Progenitor cell of endocrine pancreas (in vitro differentiated cells): ENCODE measurements around the gene RELT. TPM values are rescaled to one million over a fixed set of nuclear protein-coding genes. Genes with fewer than 3 reads are reported as not detected.

Experiments
- DNase-seq: peaks from one replicate; pipeline ENCODE4 v3.0.0; 2021; ENCODE audit warnings: low spot score; ENCODE audit not compliant: unreplicated experiment
- H3K27ac Mint-ChIP-seq: 2 replicates; pipeline ENCODE4 v1.8.0; 2021; ENCODE audit warnings: mild to moderate bottlenecking, moderate library complexity, mixed read lengths
- H3K27me3 Mint-ChIP-seq: 2 replicates; pipeline ENCODE4 v1.8.0; 2021; ENCODE audit warnings: mixed read lengths
- H3K36me3 Mint-ChIP-seq: 2 replicates; pipeline ENCODE4 v1.8.0; 2022; ENCODE audit warnings: mixed read lengths; ENCODE audit not compliant: insufficient read depth
- H3K4me1 Mint-ChIP-seq: 2 replicates; pipeline ENCODE4 v1.8.0; 2021; ENCODE audit warnings: low read depth, mixed read lengths
- H3K4me3 Mint-ChIP-seq: 2 replicates; pipeline ENCODE4 v1.8.0; 2021; ENCODE audit warnings: low read depth, mild to moderate bottlenecking, moderate library complexity, mixed read lengths
- H3K9me3 Mint-ChIP-seq: 2 replicates; pipeline ENCODE4 v1.8.0; 2021; ENCODE audit warnings: low read depth, mixed read lengths
- CTCF ChIP-seq: fragments of 200-600 bp; sonication (generic); IDR thresholded peaks from one replicate; pipeline ENCODE4 v1.5.0; 2021; ENCODE audit warnings: antibody characterized with exemption, mild to moderate bottlenecking; ENCODE audit not compliant: unreplicated experiment
- total RNA-seq: library from RNA; stranded (reverse); gene quantifications from 2 replicates; pipeline ENCODE4 v1.2.1, GENCODE V29; 2021

The RELT gene
- total RNA-seq, 1 donor from 2014 or later: 5.3 TPM

GRCh38 chr11:73331138-73331916, 44.9 kb upstream of the RELT start:
- Mint-ChIP-seq H3K4me3 (peak overlapping the region; percentile 38), H3K27ac (peak overlapping the region; percentile 94), H3K4me1 (peaks cover 72% of the 10 kb centered on the region), H3K27me3 (no peaks in the 10 kb centered on the region), H3K36me3 (no peaks in the 10 kb centered on the region), H3K9me3 (no peaks in the 10 kb centered on the region)
- no peak for TF ChIP-seq CTCF
- peak; percentile 75 for DNase-seq

- no peaks in the 10 kb centered on the region for H3K36me3 Mint-ChIP-seq
- no peak for TF ChIP-seq CTCF
- peak overlapping the region; percentile 94 for H3K27ac Mint-ChIP-seq
- no peak overlapping the region for H3K4me3 Mint-ChIP-seq
- DNase-seq: no peak
- no peaks in the 10 kb centered on the region for H3K27me3 Mint-ChIP-seq
- H3K9me3 Mint-ChIP-seq: no peaks in the 10 kb centered on the region
- H3K4me1 Mint-ChIP-seq: peaks cover 60% of the 10 kb centered on the region
Measured at GRCh38 chr11:73333173-73333572, 43.0 kb upstream of the RELT start.

DNA sequence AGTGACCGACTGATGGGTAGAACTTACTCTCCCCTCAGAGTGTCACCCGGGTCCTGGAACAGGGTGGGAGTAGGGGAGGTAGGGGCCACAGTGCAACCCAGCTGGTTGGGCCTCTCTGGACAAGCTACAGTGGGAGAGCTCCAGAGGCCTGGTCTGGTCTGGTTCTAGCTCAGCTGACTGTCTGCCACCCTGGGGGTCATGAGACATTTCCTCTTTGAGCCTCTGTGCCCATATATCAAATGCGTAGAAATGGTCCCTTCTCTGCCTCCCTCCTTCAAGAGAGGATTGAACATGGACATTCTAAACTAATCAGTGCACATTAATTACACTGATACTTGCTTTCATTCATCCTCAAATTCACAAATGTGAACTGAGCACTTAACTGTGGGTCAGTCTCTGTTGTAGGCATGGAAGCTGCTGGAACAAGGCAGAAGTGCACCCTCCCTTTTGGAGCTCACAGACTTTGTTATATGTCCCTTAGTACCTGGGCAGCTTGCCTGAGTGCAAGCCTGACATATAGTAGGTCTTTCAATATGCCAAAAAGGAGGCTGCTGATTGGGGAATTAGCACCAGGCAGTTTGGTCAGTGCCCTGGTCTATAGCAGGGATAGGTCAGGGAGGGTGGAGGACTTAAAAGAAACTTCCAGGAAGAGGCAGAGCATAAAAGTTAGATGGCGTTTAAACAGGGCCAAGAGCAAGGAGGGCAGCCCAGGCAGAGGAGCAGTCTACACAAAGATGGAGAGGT, 42.4 kb upstream of the RELT start:
- Mint-ChIP-seq H3K27ac (peak overlapping the region; percentile 90), H3K4me3 (no peak overlapping the region), H3K27me3 (no peaks in the 10 kb centered on the region), H3K4me1 (peaks cover 54% of the 10 kb centered on the region), H3K9me3 (no peaks in the 10 kb centered on the region), H3K36me3 (no peaks in the 10 kb centered on the region)
- no peak for TF ChIP-seq CTCF
- DNase-seq: no peak

DNA sequence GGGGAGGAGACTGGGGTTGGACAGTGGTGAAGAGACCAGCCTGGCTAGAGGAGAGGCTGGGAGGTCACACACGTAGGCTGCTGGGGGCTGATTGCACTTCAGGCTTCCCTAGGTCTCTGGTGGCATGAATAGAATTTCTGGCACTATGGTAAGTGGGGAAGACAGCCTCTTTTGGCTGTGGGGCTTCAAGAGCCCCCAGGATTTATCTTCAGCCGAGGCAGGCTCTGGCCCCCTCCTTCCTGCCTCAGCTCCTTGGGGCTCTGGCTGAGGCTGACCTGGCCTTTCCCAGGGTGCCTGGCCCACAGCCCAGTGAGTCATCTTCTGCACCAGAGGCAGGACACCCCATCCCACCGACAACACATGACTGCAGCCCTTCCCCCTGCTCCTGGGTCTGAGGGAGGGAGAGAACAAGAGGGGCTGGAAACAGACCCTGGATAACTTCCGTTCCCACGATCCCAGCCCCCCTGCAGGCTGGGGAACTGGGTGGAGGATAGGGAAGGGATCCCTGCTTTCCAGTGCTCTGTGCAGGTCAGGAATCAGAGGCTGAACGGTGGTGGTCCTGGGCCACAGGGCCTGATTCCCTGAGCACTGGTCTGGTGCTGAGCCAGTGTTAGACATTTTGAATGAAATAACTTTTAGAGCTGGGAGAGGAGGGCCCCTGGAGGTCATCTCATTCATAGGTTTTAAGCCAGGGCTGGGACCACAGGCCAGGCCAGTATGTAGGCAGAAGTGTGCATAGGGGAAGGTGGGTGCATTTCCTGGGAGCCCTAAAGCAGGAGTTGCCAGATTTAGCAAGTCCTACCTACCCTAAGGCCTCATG, 41.6 kb upstream of the RELT start:
- DNase-seq: no peak
- peaks cover 49% of the 10 kb centered on the region for H3K4me1 Mint-ChIP-seq
- peak overlapping the region; percentile 92 for H3K27ac Mint-ChIP-seq
- H3K27me3 Mint-ChIP-seq: no peaks in the 10 kb centered on the region
- no peak overlapping the region for H3K4me3 Mint-ChIP-seq
- H3K36me3 Mint-ChIP-seq: no peaks in the 10 kb centered on the region
- TF ChIP-seq CTCF: no peak
- H3K9me3 Mint-ChIP-seq: no peaks in the 10 kb centered on the region
